HTERT RPE-1 (cell line): ENCODE data around the gene SBK1.
"Not testable (repeated sequence)": the region's sequence is repeated elsewhere in the genome, so short reads cannot be mapped to it uniquely, and the experiment has no call there.

Experiments
- in situ Hi-C: fragments of 300-500 bp; cut with MboI; formaldehyde crosslinking; loops from 4 replicates; pipeline ENCODE4 v1.14.3; 2020; ENCODE audit warnings: low sequenced_read_pairs

SBK1 gene

GRCh38 chr16:28330232-28330631 lies 37.9 kb downstream of the SBK1 start:
- in situ Hi-C loops: not testable (repeated sequence)

GRCh38 chr16:28330981-28331380 lies 38.7 kb downstream of the SBK1 start:
- in situ Hi-C loops: not testable (repeated sequence)

GRCh38 chr16:28332632-28333031 lies 40.3 kb downstream of the SBK1 start:
- in situ Hi-C loops: not testable (repeated sequence)

GRCh38 chr16:28335678-28336077 lies 43.4 kb downstream of the SBK1 start:
- in situ Hi-C loops: not testable (repeated sequence)

- in situ Hi-C loops: not testable (repeated sequence)
Observed at GRCh38 chr16:28336940-28337710, 44.8 kb downstream of the SBK1 start.

- in situ Hi-C loops: not testable (repeated sequence)
Observed at GRCh38 chr16:28338230-28338629, 45.9 kb downstream of the SBK1 start.

- in situ Hi-C loops: not testable (repeated sequence)
Observed at GRCh38 chr16:28362600-28362999, 70.3 kb downstream of the SBK1 start.

GRCh38 chr16:28363408-28363807 lies 71.1 kb downstream of the SBK1 start, which contains the start of gene NPIPB6:
Gene NPIPB6 (minus strand): TSS chr16:28363508. CDS start chr16:28362822, 686 bp downstream.
- in situ Hi-C loops: not testable (repeated sequence)

- in situ Hi-C loops: not testable (repeated sequence)
Observed at GRCh38 chr16:28364268-28365173, 72.2 kb downstream of the SBK1 start.

- in situ Hi-C loops: not testable (repeated sequence)
Observed at GRCh38 chr16:28367926-28368325, 75.6 kb downstream of the SBK1 start.
